ENCODE measurements around the gene SP7. TPM values are rescaled to one million over a fixed set of nuclear protein-coding genes. Genes with fewer than 3 reads are reported as not detected.

Gene SP7
- total RNA-seq, 4 donors from 2014 or later = not detected

GRCh38 chr12:53302903-53303302 is 33.3 kb downstream of the SP7 start:
- Histone ChIP-seq H3K9me3 (no peaks in the 10 kb centered on the region), H3K36me3 (peaks cover 0 to 53% of the 10 kb centered on the region in 2 donors), H3K27me3 (no peaks in the 10 kb centered on the region)

GRCh38 chr12:53300187-53300586 is 36.0 kb downstream of the SP7 start:
- in situ Hi-C loops (cut with MboI; ENCODE audit: low sequenced_read_pairs in 4 of 4) (no loop called here), intact Hi-C loops (cut with DNase I; ENCODE audit: low total_unique reads) (no loop called here)
- Histone ChIP-seq H3K4me1 (peaks cover 28 to 31% of the 10 kb centered on the region in 2 donors), H3K36me3 (peaks cover 0 to 26% of the 10 kb centered on the region in 2 donors), H3K4me3 (peak overlapping the region; percentile 71 to 97 (median 86)), H3K27ac (peak overlapping the region; percentile 67 to 85 (median 76)), H3K27me3 (no peaks in the 10 kb centered on the region), H3K9me3 (no peaks in the 10 kb centered on the region)
- DNase-seq = no peak
- TF ChIP-seq CTCF (IDR thresholded peaks at IDR 0.05 in 4 of 5, conservative IDR thresholded peaks at IDR 0.05 in 1 of 5) (no peak), POLR2A (IDR thresholded peaks at IDR 0.05) (no peak)
- ATAC-seq = no peak

More at GRCh38 chr12:53302903-53303302, 33.3 kb downstream of the SP7 start:
- peaks cover 16 to 19% of the 10 kb centered on the region in 2 donors for H3K4me1 ChIP-seq
- in situ Hi-C loops (cut with MboI; ENCODE audit: low sequenced_read_pairs in 4 of 4) = no loop called here
- DNase-seq (no peak), ATAC-seq (no peak)
- no peak overlapping the region for H3K27ac ChIP-seq
- TF ChIP-seq POLR2A (IDR thresholded peaks at IDR 0.05) (no peak), CTCF (IDR thresholded peaks at IDR 0.05 in 4 of 5, conservative IDR thresholded peaks at IDR 0.05 in 1 of 5) (no peak)
- intact Hi-C loops (cut with DNase I; ENCODE audit: low total_unique reads) = no loop called here
- H3K4me3 ChIP-seq = no peak overlapping the region

DNA sequence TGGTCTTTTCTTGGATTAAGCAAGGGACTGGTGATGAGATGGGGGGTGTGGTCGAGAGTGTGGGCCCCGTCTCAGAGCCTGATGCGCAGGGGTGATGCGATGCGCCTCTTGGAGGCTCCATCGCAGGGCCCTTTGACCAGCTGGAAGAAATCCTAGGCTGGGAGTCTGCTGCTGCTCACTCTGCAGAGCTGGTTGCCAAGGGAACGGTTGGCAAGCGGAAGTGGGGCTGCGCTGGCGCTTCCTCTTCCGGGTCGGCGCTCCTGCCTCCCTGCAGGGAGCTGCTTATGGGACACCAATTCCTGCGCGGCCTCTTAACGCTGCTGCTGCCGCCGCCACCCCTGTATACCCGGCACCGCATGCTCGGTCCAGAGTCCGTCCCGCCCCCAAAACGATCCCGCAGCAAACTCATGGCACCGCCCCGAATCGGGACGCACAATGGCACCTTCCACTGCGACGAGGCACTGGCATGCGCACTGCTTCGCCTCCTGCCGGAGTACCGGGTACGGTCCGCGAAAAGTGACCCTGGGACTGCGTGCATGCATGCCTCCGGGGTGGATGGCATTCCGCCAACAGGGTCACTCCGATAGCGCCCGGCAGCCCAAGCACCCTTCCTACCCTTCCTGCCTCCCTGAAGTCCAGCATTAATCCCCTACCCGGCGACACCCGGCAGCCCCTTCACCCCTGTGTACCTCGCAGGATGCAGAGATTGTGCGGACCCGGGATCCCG is 36.5 kb downstream of the SP7 start, which contains the start of gene MYG1:
Gene MYG1 (plus strand): TSS at position 242 of the 727 bp plus-strand sequence. CDS start 43 bp downstream, at position 285.
- intact Hi-C loops (cut with DNase I; ENCODE audit: low total_unique reads) = loop anchor here (1.0 to 5.0 kb wide), 2 partner anchors 22 to 47 kb away; partner anchors contain the start of gene AAAS
- in situ Hi-C loops (cut with MboI; ENCODE audit: low sequenced_read_pairs in 4 of 4) = no loop called here
- peak within 1 kb of the TSS; percentile 67 to 85 (median 76) for H3K27ac ChIP-seq
- DNase-seq (peak; percentile 63 to 76), ATAC-seq (peak; percentile 73)
- TF ChIP-seq CTCF (IDR thresholded peaks at IDR 0.05 in 4 of 5, conservative IDR thresholded peaks at IDR 0.05 in 1 of 5) (peak in 4 of 5 experiments; percentile 9 to 47 (median 27)), POLR2A (IDR thresholded peaks at IDR 0.05) (peak in 1 of 2 donors; percentile 52)
- H3K36me3 ChIP-seq = peaks cover 0 to 24% of the 10 kb centered on the region in 2 donors
- no peaks in the 10 kb centered on the region for H3K9me3 ChIP-seq
- peak within 1 kb of the TSS; percentile 71 to 97 (median 86) for H3K4me3 ChIP-seq
- H3K4me1 ChIP-seq = peaks cover 33 to 35% of the 10 kb centered on the region in 2 donors
- no peaks in the 10 kb centered on the region for H3K27me3 ChIP-seq

DNA sequence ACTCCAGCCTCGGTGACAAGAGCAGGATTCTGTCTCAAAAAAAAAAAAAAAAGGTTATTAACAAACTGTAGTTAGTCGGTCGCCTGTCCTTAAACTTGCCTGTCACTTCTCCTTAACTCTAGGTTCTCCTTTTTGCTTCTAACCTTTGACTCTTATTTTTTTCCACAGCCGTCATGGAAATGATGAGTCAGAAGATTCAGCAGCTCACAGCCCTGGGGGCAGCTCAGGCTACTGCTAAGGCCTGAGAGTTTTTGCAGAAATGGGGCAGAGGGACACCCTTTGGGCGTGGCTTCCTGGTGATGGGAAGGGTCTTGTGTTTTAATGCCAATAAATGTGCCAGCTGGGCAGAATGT is 37.1 kb downstream of the SP7 start:
- intact Hi-C loops (cut with DNase I; ENCODE audit: low total_unique reads) (loop anchor here (1.0 to 5.0 kb wide), 2 partner anchors 22 to 47 kb away; partner anchors contain the start of gene AAAS), in situ Hi-C loops (cut with MboI; ENCODE audit: low sequenced_read_pairs in 4 of 4) (no loop called here)
- TF ChIP-seq CTCF (IDR thresholded peaks at IDR 0.05 in 4 of 5, conservative IDR thresholded peaks at IDR 0.05 in 1 of 5) = no peak
- DNase-seq = no peak
- peaks cover 33 to 36% of the 10 kb centered on the region in 2 donors for H3K4me1 ChIP-seq
- H3K9me3 ChIP-seq = no peaks in the 10 kb centered on the region
- H3K4me3 ChIP-seq = peak overlapping the region; percentile 71 to 97 (median 86)
- no peaks in the 10 kb centered on the region for H3K27me3 ChIP-seq
- ATAC-seq = no peak
- peak overlapping the region; percentile 67 to 85 (median 76) for H3K27ac ChIP-seq
- H3K36me3 ChIP-seq = peaks cover 0 to 24% of the 10 kb centered on the region in 2 donors
